ENCODE measurements around the gene TFCP2.

TFCP2 gene

DNA sequence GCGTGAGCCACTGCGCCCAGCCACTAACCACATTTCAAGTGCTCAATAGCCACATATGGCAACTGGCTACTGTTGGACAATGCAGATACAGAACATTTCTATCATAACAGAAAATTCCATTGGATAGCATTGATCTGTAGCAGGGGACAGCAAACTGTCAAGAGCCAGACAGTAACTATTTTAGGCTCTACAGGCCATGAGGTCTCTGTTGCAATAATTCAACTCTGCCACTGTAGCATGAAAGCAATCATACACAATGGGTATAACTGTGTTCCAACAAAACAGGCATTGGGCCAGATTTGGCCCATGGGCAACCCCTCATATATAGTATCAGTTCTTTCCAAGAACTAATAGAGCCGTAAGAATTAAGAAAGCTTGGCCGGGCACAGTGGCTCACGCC is 97.5 kb downstream of the TFCP2 start:
- Histone ChIP-seq H2BK15ac (ENCODE audit: low read length) (no peak overlapping the region), H3K4me3 (ENCODE audit: low read length in 2 of 2) (no peak overlapping the region), H2BK12ac (ENCODE audit: low read length) (no peak overlapping the region), H3K36me3 (replicated peaks in 1 of 2; ENCODE audit: control insufficient read depth in 2 of 2, insufficient read depth in 2 of 2, low read length in 2 of 2) (peaks cover 14 to 61% of the 10 kb centered on the region in 2 donors), H2BK5ac (ENCODE audit: low read length) (no peak overlapping the region), H3K23ac (ENCODE audit: low read depth, low read length, poor library complexity) (no peak overlapping the region), H3K4me2 (ENCODE audit: insufficient read depth, low read length, poor library complexity, severe bottlenecking) (no peak overlapping the region), H3K14ac (ENCODE audit: low read length) (no peak overlapping the region), H3K9me3 (replicated peaks in 1 of 2; ENCODE audit: control insufficient read depth in 2 of 2, insufficient read depth in 1 of 2, low read depth in 1 of 2, low read length in 2 of 2) (no peaks in the 10 kb centered on the region), H4K8ac (ENCODE audit: low read depth, low read length) (no peak overlapping the region), H4K91ac (ENCODE audit: low read depth, low read length, poor library complexity) (no peak overlapping the region), H3K27me3 (ENCODE audit: control insufficient read depth in 3 of 3, insufficient read depth in 3 of 3, low read depth in 1 of 3, low read length in 3 of 3) (no peaks in the 10 kb centered on the region), H2AFZ (ENCODE audit: low read length) (no peak overlapping the region), H2BK120ac (ENCODE audit: low read depth, low read length) (no peak overlapping the region), H2AK5ac (ENCODE audit: low read depth, low read length) (no peak overlapping the region), H3K27ac (replicated peaks; ENCODE audit: low read length) (no peak overlapping the region), H3K4me1 (ENCODE audit: control insufficient read depth in 2 of 2, insufficient read depth in 1 of 2, low read depth in 1 of 2, low read length in 2 of 2) (no peaks in the 10 kb centered on the region), H3K9ac (ENCODE audit: low read depth, low read length, poor library complexity) (no peak overlapping the region), H3K79me1 (ENCODE audit: low read depth, low read length) (peaks cover 5% of the 10 kb centered on the region), H3K18ac (ENCODE audit: low read length) (no peak overlapping the region), H3K4ac (ENCODE audit: low read length) (no peak overlapping the region)
- no peak for DNase-seq (ENCODE audit: low spot score)
- no CpG with 5 or more reads among the region's 5 CpGs for WGBS, 2 donors (ENCODE audit: extremely low coverage in 2 of 2, insufficient read length in 2 of 2, insufficient replicate concordance in 1 of 2)

DNA sequence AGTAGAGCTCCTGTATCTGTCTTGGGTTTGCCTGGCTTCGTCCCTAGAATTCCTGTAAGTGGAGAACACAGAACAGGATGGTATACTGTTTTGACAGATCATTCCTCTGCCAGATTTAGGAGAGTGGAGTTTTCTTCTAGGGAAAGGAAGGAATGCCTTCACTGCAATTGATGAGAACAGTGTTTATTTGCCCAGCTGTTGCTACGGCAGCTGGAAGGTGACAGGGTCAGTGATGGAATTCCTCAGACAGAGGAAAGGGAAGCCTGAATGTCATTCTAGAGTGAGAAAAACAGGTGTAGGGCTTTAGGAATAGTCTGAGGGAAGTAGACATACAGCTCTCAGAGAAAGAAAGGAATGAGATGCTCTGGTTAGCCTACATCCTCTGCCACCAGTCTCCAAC is 101.3 kb downstream of the TFCP2 start:
- H3K18ac ChIP-seq (ENCODE audit: low read length) = no peak overlapping the region
- H3K23ac ChIP-seq (ENCODE audit: low read depth, low read length, poor library complexity) = no peak overlapping the region
- no peak overlapping the region for H3K4ac ChIP-seq (ENCODE audit: low read length)
- no peak overlapping the region for H2BK5ac ChIP-seq (ENCODE audit: low read length)
- no peak overlapping the region for H3K27ac ChIP-seq (replicated peaks; ENCODE audit: low read length)
- H4K8ac ChIP-seq (ENCODE audit: low read depth, low read length) = no peak overlapping the region
- no peaks in the 10 kb centered on the region for H3K27me3 ChIP-seq (ENCODE audit: control insufficient read depth in 3 of 3, insufficient read depth in 3 of 3, low read depth in 1 of 3, low read length in 3 of 3)
- peaks cover 0 to 2% of the 10 kb centered on the region in 2 donors for H3K9me3 ChIP-seq (replicated peaks in 1 of 2; ENCODE audit: control insufficient read depth in 2 of 2, insufficient read depth in 1 of 2, low read depth in 1 of 2, low read length in 2 of 2)
- H3K4me3 ChIP-seq (ENCODE audit: low read length in 2 of 2) = no peak overlapping the region
- peaks cover 32 to 86% of the 10 kb centered on the region in 2 donors for H3K36me3 ChIP-seq (replicated peaks in 1 of 2; ENCODE audit: control insufficient read depth in 2 of 2, insufficient read depth in 2 of 2, low read length in 2 of 2)
- no peak overlapping the region for H4K91ac ChIP-seq (ENCODE audit: low read depth, low read length, poor library complexity)
- no peak overlapping the region for H3K14ac ChIP-seq (ENCODE audit: low read length)
- H3K4me1 ChIP-seq (ENCODE audit: control insufficient read depth in 2 of 2, insufficient read depth in 1 of 2, low read depth in 1 of 2, low read length in 2 of 2) = no peaks in the 10 kb centered on the region
- H3K79me1 ChIP-seq (ENCODE audit: low read depth, low read length) = peaks cover 2% of the 10 kb centered on the region
- no peak overlapping the region for H3K9ac ChIP-seq (ENCODE audit: low read depth, low read length, poor library complexity)
- no peak overlapping the region for H2AK5ac ChIP-seq (ENCODE audit: low read depth, low read length)
- H2BK12ac ChIP-seq (ENCODE audit: low read length) = no peak overlapping the region
- no peak for DNase-seq (ENCODE audit: low spot score)
- no peak overlapping the region for H2BK15ac ChIP-seq (ENCODE audit: low read length)
- H3K4me2 ChIP-seq (ENCODE audit: insufficient read depth, low read length, poor library complexity, severe bottlenecking) = no peak overlapping the region
- H2BK120ac ChIP-seq (ENCODE audit: low read depth, low read length) = no peak overlapping the region
- no peak overlapping the region for H2AFZ ChIP-seq (ENCODE audit: low read length)
- WGBS, 2 donors (ENCODE audit: extremely low coverage in 2 of 2, insufficient read length in 2 of 2, insufficient replicate concordance in 1 of 2) = no CpG with 5 or more reads among the region's 2 CpGs

- peaks cover 34 to 84% of the 10 kb centered on the region in 2 donors for H3K36me3 ChIP-seq (replicated peaks in 1 of 2; ENCODE audit: control insufficient read depth in 2 of 2, insufficient read depth in 2 of 2, low read length in 2 of 2)
- no peak overlapping the region for H3K27ac ChIP-seq (replicated peaks; ENCODE audit: low read length)
These were observed 102.9 kb downstream of the TFCP2 start for GRCh38 chr12:51070004-51070403.

DNA sequence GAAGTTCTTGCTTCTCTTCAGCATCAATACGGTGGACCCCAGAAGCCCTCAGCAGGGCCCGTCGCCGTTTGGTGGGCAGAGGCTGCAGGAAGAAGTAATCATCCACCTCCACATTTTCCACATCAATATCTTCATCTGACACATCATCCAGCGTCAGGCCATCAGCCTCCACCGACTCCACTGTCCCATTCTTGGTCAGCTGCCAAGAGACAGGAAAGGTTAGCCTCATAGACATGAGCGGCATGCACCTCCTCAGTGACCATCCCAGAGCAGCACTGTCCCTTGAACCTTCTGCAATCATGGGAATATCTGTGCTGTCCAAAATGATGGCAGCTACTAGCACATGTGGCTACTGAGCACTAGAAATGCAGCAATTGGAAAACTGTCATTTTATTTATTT is 105.2 kb downstream of the TFCP2 start:
- Histone ChIP-seq H3K4ac (ENCODE audit: low read length) (no peak overlapping the region), H2BK120ac (ENCODE audit: low read depth, low read length) (no peak overlapping the region), H4K8ac (ENCODE audit: low read depth, low read length) (no peak overlapping the region), H3K27ac (replicated peaks; ENCODE audit: low read length) (no peak overlapping the region), H3K4me2 (ENCODE audit: insufficient read depth, low read length, poor library complexity, severe bottlenecking) (no peak overlapping the region), H3K9me3 (replicated peaks in 1 of 2; ENCODE audit: control insufficient read depth in 2 of 2, insufficient read depth in 1 of 2, low read depth in 1 of 2, low read length in 2 of 2) (peaks cover 0 to 2% of the 10 kb centered on the region in 2 donors), H3K27me3 (ENCODE audit: control insufficient read depth in 3 of 3, insufficient read depth in 3 of 3, low read depth in 1 of 3, low read length in 3 of 3) (no peaks in the 10 kb centered on the region), H3K9ac (ENCODE audit: low read depth, low read length, poor library complexity) (peak overlapping the region; percentile 64), H3K18ac (ENCODE audit: low read length) (no peak overlapping the region), H2AFZ (ENCODE audit: low read length) (no peak overlapping the region), H3K14ac (ENCODE audit: low read length) (no peak overlapping the region), H3K23ac (ENCODE audit: low read depth, low read length, poor library complexity) (no peak overlapping the region), H3K36me3 (replicated peaks in 1 of 2; ENCODE audit: control insufficient read depth in 2 of 2, insufficient read depth in 2 of 2, low read length in 2 of 2) (peaks cover 45 to 90% of the 10 kb centered on the region in 2 donors), H3K4me3 (ENCODE audit: low read length in 2 of 2) (no peak overlapping the region), H2BK5ac (ENCODE audit: low read length) (no peak overlapping the region), H4K91ac (ENCODE audit: low read depth, low read length, poor library complexity) (no peak overlapping the region), H3K79me1 (ENCODE audit: low read depth, low read length) (no peaks in the 10 kb centered on the region), H2BK12ac (ENCODE audit: low read length) (no peak overlapping the region), H2AK5ac (ENCODE audit: low read depth, low read length) (no peak overlapping the region), H2BK15ac (ENCODE audit: low read length) (no peak overlapping the region), H3K4me1 (ENCODE audit: control insufficient read depth in 2 of 2, insufficient read depth in 1 of 2, low read depth in 1 of 2, low read length in 2 of 2) (no peaks in the 10 kb centered on the region)
- WGBS, 2 donors (ENCODE audit: extremely low coverage in 2 of 2, insufficient read length in 2 of 2, insufficient replicate concordance in 1 of 2) = no CpG with 5 or more reads among the region's 7 CpGs
- DNase-seq (ENCODE audit: low spot score) = no peak

More at GRCh38 chr12:51070004-51070403, 102.9 kb downstream of the TFCP2 start:
- no CpG with 5 or more reads among the region's 3 CpGs for WGBS, 2 donors (ENCODE audit: extremely low coverage in 2 of 2, insufficient read length in 2 of 2, insufficient replicate concordance in 1 of 2)
- Histone ChIP-seq H2AK5ac (ENCODE audit: low read depth, low read length) (no peak overlapping the region), H3K9me3 (replicated peaks in 1 of 2; ENCODE audit: control insufficient read depth in 2 of 2, insufficient read depth in 1 of 2, low read depth in 1 of 2, low read length in 2 of 2) (peaks cover 0 to 2% of the 10 kb centered on the region in 2 donors), H2AFZ (ENCODE audit: low read length) (no peak overlapping the region), H4K8ac (ENCODE audit: low read depth, low read length) (no peak overlapping the region), H3K4me1 (ENCODE audit: control insufficient read depth in 2 of 2, insufficient read depth in 1 of 2, low read depth in 1 of 2, low read length in 2 of 2) (no peaks in the 10 kb centered on the region), H3K14ac (ENCODE audit: low read length) (no peak overlapping the region), H2BK5ac (ENCODE audit: low read length) (no peak overlapping the region), H3K9ac (ENCODE audit: low read depth, low read length, poor library complexity) (no peak overlapping the region), H2BK12ac (ENCODE audit: low read length) (no peak overlapping the region), H3K27me3 (ENCODE audit: control insufficient read depth in 3 of 3, insufficient read depth in 3 of 3, low read depth in 1 of 3, low read length in 3 of 3) (no peaks in the 10 kb centered on the region), H2BK15ac (ENCODE audit: low read length) (no peak overlapping the region), H3K4ac (ENCODE audit: low read length) (no peak overlapping the region), H3K4me2 (ENCODE audit: insufficient read depth, low read length, poor library complexity, severe bottlenecking) (no peak overlapping the region), H3K23ac (ENCODE audit: low read depth, low read length, poor library complexity) (no peak overlapping the region), H2BK120ac (ENCODE audit: low read depth, low read length) (no peak overlapping the region), H3K18ac (ENCODE audit: low read length) (no peak overlapping the region), H3K79me1 (ENCODE audit: low read depth, low read length) (no peaks in the 10 kb centered on the region), H4K91ac (ENCODE audit: low read depth, low read length, poor library complexity) (no peak overlapping the region), H3K4me3 (ENCODE audit: low read length in 2 of 2) (no peak overlapping the region)
- DNase-seq (ENCODE audit: low spot score) = no peak

Data from neuronal stem cell (in vitro differentiated cells).